Activated T-cell treated with anti-CD3 and anti-CD28 coated beads, Interleukin-2, amount 50 U/mL, for 72 hours (primary cell): Measurements from ENCODE around the gene ZSCAN5B. TPM values are rescaled to one million over a fixed set of nuclear protein-coding genes. Genes with fewer than 3 reads are reported as not detected.
"Not testable (repeated sequence)": the region's sequence is repeated elsewhere in the genome, so short reads cannot be mapped to it uniquely, and the experiment has no call there.

Source experiments
- ATAC-seq, 2 donors: fragments of 150-1000 bp; cut with Tn5 transposase; replicated peaks in 1 of 2; 2 replicates each; pipeline ENCODE4 v1.10.0; 2021; ENCODE audit warnings: moderate library complexity in 2 of 2, mild to moderate bottlenecking in 1 of 2
- DNase-seq, 2 donors: peaks; one replicate each; pipeline ENCODE4 v3.0.0; 2021 to 2022; ENCODE audit warnings: mixed read lengths in 1 of 2
- H3K27ac Mint-ChIP-seq: one replicate; pipeline ENCODE4 v1.8.0; 2022; ENCODE audit warnings: mild to moderate bottlenecking, moderate library complexity, mixed read lengths
- H3K27me3 Mint-ChIP-seq: one replicate; pipeline ENCODE4 v1.8.0; 2022; ENCODE audit warnings: low read depth, mixed read lengths
- H3K36me3 Mint-ChIP-seq, 2 donors: one replicate each; pipeline ENCODE4 v1.8.0; 2022; ENCODE audit warnings: mixed read lengths in 2 of 2, mild to moderate bottlenecking in 1 of 2; ENCODE audit not compliant: insufficient read depth in 2 of 2
- H3K4me1 Mint-ChIP-seq: one replicate; pipeline ENCODE4 v1.8.0; 2022; ENCODE audit warnings: low read depth, mixed read lengths
- H3K4me3 Mint-ChIP-seq, 2 donors: one replicate each; pipeline ENCODE4 v1.8.0; 2022; ENCODE audit warnings: mild to moderate bottlenecking in 2 of 2, mixed read lengths in 2 of 2, moderate library complexity in 2 of 2
- H3K9me3 Mint-ChIP-seq, 2 donors: one replicate each; pipeline ENCODE4 v1.8.0; 2022; ENCODE audit warnings: mixed read lengths in 2 of 2
- total RNA-seq, 2 donors: library from RNA; stranded (reverse); gene quantifications; one replicate each; pipeline ENCODE4 v1.2.3, GENCODE V29; 2022

Gene ZSCAN5B, protein sequence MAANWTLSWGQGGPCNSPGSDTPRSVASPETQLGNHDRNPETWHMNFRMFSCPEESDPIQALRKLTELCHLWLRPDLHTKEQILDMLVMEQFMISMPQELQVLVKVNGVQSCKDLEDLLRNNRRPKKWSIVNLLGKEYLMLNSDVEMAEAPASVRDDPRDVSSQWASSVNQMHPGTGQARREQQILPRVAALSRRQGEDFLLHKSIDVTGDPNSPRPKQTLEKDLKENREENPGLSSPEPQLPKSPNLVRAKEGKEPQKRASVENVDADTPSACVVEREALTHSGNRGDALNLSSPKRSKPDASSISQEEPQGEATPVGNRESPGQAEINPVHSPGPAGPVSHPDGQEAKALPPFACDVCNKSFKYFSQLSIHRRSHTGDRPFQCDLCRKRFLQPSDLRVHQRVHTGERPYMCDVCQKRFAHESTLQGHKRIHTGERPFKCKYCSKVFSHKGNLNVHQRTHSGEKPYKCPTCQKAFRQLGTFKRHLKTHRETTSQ
- total RNA-seq = not detected

DNA sequence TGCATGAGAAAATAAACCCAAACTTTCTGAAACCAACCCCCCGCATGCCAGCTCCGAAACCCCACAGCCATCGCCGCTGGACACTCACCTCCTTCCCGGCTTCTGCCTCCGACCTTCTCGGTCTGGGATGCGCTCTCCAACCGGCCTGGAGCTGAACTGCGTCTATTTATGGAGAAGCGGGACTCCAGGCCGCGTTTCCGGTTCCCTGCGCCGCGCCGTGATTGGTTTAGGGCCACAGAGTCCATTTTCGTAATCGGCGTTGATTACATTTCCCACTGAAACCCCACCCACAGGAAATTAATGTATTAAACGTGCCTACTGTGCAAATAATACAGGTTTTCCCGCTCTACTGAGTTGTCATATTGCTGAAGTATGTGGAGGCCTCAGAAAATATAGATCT is at the start of gene ZSCAN5B:
TSS of gene ZSCAN5B (minus strand) at position 138 of the 400 bp plus-strand sequence. CDS start 4,731 bp downstream, outside the sequence.
- H3K27me3 Mint-ChIP-seq, H3K36me3 Mint-ChIP-seq, H3K9me3 Mint-ChIP-seq, H3K4me3 Mint-ChIP-seq, H3K4me1 Mint-ChIP-seq, DNase-seq, ATAC-seq, H3K27ac Mint-ChIP-seq: not testable (repeated sequence)

DNA sequence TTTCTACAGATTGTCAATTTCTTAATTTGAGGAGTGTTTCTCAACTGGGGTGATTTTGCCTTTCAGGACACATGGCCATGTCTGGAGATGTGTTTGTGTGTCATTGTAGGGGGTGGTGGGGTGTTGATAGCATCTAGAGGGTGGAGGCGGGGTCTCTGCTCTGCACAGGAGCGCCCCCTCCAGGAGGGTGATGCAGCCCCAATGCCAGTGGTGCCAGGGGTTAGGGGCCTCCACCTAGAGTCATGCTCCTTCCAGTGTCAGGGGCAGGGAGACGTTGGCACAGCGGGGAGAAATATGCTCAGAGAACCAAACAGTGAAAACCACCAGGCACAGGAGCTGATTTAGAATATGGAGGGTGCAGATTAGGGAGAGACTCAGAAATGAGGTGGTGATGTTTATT is 48.2 kb upstream of the ZSCAN5B start:
- H3K36me3 Mint-ChIP-seq, ATAC-seq, H3K4me1 Mint-ChIP-seq, DNase-seq, H3K27me3 Mint-ChIP-seq, H3K4me3 Mint-ChIP-seq, H3K27ac Mint-ChIP-seq, H3K9me3 Mint-ChIP-seq: not testable (repeated sequence)

DNA sequence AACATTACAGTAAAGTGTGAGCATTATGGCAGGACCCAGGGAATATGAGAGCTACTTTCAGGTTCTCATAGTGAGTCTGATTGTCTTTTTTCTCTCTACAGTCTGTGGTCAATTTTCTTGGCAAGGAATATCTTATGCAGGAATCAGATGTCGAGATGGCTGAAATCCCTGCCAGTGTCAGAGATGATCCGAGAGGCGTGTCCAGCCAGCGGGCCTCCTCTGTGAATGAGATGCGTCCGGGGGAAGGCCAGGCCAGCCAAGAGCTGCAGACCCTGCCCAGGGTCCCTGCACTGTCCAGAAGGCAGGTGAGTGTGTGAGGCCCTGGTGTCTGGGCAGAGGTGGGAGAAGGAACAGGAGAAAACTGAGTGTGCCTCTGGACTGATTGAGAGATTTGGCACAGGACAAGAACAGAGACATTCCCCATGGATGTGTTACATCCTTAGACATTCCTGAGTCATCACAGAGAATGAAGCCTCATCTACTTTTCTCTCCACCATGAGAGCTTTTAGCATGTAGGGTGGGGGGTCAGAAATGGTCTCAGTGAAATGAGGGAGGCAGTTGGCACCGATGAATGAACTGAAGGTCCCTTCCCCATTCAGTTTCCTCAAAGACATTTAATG is 47.6 kb upstream of the ZSCAN5B start:
- no peak for DNase-seq

DNA sequence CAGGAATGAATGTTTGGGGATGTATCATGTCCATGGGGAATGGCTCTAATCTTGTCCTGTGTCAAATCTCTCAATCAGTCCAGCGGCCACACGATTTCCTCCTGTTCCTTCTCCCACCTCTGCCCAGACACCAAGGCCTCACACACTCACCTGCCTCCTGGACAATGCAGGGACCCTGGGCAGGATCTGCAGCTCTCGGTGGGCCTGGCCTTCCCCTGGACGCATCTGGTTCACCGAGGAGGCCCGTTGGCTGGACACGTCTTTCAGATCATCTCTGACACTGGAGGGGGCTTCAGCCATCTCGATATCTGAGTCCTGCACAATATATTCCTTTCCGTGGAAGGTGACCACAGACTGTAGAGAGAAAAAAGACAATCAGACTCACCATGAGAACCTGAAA is 25.9 kb upstream of the ZSCAN5B start:
- no peak for DNase-seq
- Mint-ChIP-seq H3K36me3 (no peaks in the 10 kb centered on the region), H3K27ac (no peak overlapping the region), H3K27me3 (no peaks in the 10 kb centered on the region), H3K4me3 (no peak overlapping the region), H3K4me1 (no peaks in the 10 kb centered on the region), H3K9me3 (no peaks in the 10 kb centered on the region)
- ATAC-seq = no peak

More for the DNA sequence above, 47.6 kb upstream of the ZSCAN5B start:
- H3K27me3 Mint-ChIP-seq = no peaks in the 10 kb centered on the region
- no peak overlapping the region for H3K27ac Mint-ChIP-seq
- ATAC-seq = no peak
- no peaks in the 10 kb centered on the region for H3K36me3 Mint-ChIP-seq
- H3K9me3 Mint-ChIP-seq = no peaks in the 10 kb centered on the region
- H3K4me3 Mint-ChIP-seq = no peak overlapping the region
- H3K4me1 Mint-ChIP-seq = no peaks in the 10 kb centered on the region

DNA sequence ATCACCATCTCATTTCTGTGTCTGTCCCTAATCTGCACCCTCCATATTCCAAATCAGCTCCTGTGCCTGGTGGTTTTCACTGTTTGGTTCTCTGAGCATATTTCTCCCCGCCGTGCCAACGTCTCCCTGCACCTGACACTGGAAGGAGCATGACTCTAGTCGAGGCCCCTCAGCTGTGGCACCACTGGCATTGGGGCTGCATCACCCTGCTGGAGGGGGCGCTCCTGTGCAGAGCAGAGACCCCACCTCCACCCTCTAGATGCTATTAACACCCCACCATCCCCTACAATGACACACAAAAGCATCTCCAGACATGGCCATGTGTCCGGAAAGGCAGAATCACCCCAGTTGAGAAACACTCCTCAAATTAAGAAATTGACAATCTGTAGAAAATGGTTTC is 25.3 kb upstream of the ZSCAN5B start:
- Mint-ChIP-seq H3K36me3 (no peaks in the 10 kb centered on the region), H3K27me3 (peaks cover 4% of the 10 kb centered on the region), H3K27ac (no peak overlapping the region), H3K9me3 (no peaks in the 10 kb centered on the region), H3K4me3 (no peak overlapping the region), H3K4me1 (no peaks in the 10 kb centered on the region)
- DNase-seq = no peak
- no peak for ATAC-seq

DNA sequence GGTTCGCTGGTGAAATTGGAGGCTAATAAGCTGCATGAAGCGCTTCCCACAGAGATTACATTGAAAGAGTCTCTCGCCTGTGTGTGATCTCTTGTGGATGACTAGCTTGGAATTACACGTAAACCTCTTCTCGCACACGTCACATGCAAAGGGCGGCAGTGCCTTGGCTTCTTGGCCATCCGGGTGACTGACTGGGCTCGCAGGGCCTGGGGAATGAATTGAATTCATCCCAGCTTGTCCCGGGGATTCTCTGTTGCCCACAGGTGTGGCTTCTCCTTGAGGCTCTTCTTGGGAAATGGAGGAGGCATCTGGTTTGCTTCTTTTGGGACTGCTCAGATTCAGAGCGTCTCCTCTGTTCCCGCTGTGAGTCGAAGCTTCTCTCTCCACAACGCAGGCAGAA is 24.3 kb upstream of the ZSCAN5B start:
- Mint-ChIP-seq H3K9me3 (no peaks in the 10 kb centered on the region), H3K27ac (no peak overlapping the region), H3K4me1 (no peaks in the 10 kb centered on the region), H3K4me3 (no peak overlapping the region), H3K36me3 (no peaks in the 10 kb centered on the region), H3K27me3 (peaks cover 6% of the 10 kb centered on the region)
- no peak for ATAC-seq
- no peak for DNase-seq

DNA sequence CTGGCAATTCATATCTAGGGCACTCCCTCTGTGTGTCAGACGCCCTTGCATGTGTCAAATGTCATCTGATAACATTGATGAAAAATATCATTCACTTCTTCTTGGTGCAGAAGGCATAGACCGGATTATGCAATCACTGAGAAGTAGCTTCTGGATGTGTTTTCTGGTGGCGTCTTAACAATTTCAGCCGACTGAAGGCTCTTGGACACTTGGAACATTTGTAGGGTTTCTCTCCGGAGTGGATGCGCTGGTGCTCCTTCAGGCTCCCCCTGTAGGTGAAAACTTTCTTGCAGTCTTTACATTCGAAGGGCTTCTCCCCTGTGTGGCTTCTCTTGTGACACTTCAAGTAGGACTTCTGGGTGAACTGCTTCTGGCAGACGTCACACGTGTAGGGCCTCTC is 23.9 kb upstream of the ZSCAN5B start:
- not testable (repeated sequence) for DNase-seq, H3K27me3 Mint-ChIP-seq, H3K36me3 Mint-ChIP-seq, H3K4me3 Mint-ChIP-seq, H3K4me1 Mint-ChIP-seq, H3K9me3 Mint-ChIP-seq, H3K27ac Mint-ChIP-seq, ATAC-seq

DNA sequence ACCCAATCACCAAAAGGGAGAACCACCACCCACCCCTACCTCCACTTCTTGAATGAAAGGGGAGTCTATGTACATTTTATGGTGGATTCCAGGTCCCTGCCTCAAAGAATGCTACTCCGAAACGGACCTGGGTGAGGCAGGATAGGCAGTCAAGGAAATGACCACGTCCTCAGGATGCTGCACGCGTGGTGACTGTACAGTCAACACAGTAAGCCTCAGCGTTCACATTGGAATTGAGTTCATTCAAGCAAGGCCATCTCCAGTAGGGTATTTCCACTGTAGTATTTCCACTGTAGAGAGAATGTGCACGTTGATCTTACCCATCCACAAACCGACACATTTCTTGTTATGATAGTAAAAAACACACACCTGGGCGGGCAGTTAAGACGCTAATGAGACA is 21.4 kb upstream of the ZSCAN5B start:
- no peak for DNase-seq
- no peaks in the 10 kb centered on the region for H3K4me1 Mint-ChIP-seq
- no peaks in the 10 kb centered on the region for H3K9me3 Mint-ChIP-seq
- no peaks in the 10 kb centered on the region for H3K36me3 Mint-ChIP-seq
- peaks cover 14% of the 10 kb centered on the region for H3K27me3 Mint-ChIP-seq
- no peak for ATAC-seq
- H3K27ac Mint-ChIP-seq = no peak overlapping the region
- no peak overlapping the region for H3K4me3 Mint-ChIP-seq

DNA sequence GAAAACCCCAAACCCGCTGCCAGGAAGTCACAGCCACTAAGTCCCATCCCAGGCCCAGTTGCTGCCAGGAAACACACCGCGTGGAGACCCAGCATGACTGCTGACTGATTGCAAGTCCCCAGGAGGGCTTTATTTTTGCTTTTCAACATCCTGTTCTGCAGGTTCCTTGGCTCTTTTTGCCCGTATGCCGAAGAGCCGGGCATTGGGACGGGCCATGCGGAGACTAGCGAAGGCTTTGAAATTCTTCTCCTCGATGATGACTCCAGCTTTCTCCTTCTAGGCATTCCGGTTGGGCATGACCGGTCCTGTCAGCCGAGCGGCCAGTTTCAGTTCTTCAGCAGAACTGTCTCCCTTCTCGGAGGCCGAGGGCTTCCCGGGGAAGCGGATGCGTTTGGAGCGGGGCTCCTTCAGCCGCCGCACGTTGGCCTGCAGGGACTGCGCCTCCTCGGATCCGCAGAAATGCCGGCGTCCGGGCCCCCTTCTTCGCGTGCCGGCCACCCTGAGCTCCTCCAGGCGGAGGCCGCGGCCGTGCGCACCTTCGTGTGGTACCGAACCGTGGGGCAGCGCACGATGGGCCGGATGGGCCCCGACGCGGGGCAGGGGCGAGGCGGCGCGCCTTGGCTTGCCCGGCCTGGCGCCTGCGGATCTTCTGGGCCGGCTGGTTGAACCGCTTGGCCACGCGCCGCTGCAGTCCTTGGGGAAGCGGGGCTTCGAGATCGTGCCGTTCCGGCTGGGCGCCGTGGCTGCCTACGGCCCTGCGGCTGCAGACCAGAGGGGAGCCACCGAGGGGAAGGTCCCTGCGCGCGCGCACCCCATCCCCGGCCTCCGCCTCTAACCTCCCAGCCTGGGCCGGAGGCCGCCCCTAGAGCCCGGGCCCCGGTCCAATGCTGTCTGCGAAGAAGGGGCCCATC is 19.7 kb upstream of the ZSCAN5B start:
- ATAC-seq = no peak
- Mint-ChIP-seq H3K27me3 (peaks cover 14% of the 10 kb centered on the region), H3K4me1 (no peaks in the 10 kb centered on the region), H3K36me3 (no peaks in the 10 kb centered on the region), H3K4me3 (peak overlapping the region; percentile 58 to 62), H3K27ac (no peak overlapping the region), H3K9me3 (no peaks in the 10 kb centered on the region)
- DNase-seq = no peak

DNA sequence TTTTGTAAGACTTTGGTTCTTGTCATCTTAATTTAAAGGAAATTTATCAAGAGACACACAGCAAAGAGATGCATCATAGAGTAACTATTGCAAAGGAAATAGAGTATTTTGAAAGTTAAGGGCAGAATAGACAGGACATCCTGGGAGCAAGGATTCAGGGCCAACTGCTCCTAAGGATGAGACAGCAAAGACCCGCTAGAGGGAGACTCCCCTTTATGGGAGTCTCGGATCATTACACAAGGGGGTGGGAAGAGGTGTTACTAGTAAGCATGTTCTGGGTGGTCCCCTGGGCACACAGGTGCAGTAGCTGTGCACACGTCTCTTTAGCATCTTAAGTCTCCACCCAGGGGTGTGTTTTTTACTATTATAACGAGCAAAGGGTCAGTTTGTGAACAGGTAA is 14.1 kb upstream of the ZSCAN5B start:
- ATAC-seq (no peak), DNase-seq (no peak)
- Mint-ChIP-seq H3K27ac (no peak overlapping the region), H3K9me3 (no peaks in the 10 kb centered on the region), H3K4me3 (no peak overlapping the region), H3K36me3 (no peaks in the 10 kb centered on the region), H3K27me3 (peaks cover 9% of the 10 kb centered on the region), H3K4me1 (no peaks in the 10 kb centered on the region)

DNA sequence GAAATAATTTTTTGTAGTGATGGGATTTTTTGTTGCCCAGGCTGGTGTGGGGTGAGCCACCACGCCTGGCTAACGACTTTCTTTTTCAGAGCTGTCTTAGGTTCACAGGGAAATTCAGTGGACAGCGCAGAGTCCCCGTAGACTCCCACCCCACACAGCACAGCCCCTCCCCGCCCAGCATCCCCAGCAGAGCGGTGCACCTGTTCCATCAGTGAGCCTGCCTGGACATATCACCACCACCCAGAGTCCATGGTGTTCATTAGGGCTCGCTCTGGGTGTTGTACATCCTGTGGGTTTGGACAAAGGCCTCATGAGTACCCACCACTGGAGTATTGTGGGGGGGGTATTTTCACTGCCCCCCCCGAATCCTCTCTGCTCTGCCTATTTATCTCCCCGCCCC is 12.5 kb upstream of the ZSCAN5B start:
- ATAC-seq, H3K9me3 Mint-ChIP-seq: not testable (repeated sequence)

DNA sequence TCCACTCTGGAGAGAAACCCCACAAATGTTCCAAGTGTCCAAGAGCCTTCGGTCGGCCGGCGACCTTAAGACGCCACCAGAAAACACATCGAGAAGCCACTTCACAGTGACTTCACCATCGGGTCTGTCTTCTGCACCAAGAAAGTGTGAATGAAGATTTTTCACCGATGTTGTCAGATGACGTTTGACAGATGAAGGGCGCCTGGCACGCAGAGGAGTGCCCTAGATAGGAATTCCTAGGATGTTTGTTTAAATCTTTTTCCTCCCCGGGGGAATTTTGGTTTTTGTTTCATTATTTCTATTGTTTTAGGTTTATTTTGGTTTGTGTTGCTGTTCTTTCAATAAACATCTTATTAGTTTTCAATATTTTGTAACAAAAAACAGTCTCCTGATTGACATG is 11.5 kb upstream of the ZSCAN5B start:
- Mint-ChIP-seq H3K4me1 (no peaks in the 10 kb centered on the region), H3K36me3 (no peaks in the 10 kb centered on the region), H3K27me3 (no peaks in the 10 kb centered on the region), H3K27ac (no peak overlapping the region), H3K4me3 (no peak overlapping the region), H3K9me3 (no peaks in the 10 kb centered on the region)
- no peak for ATAC-seq
- DNase-seq = no peak

More for the DNA sequence above, 12.5 kb upstream of the ZSCAN5B start:
- H3K27me3 Mint-ChIP-seq, H3K4me3 Mint-ChIP-seq, H3K4me1 Mint-ChIP-seq, DNase-seq, H3K36me3 Mint-ChIP-seq, H3K27ac Mint-ChIP-seq: not testable (repeated sequence)

DNA sequence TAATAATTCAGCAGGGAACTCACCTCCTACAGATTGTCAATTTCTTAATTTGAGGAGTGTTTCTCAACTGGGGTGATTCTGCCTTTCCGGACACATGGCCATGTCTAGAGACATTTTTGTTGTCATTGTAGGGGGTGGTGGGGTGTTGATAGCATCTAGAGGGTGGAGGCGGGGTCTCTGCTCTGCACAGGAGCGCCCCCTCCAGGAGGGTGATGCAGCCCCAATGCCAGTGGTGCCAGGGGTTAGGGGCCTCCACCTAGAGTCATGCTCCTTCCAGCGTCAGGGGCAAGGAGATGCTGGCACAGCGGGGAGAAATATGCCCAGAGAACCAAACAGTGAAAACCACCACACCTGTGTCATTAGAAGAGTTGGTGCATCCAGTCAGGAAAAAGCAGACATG is 10.0 kb upstream of the ZSCAN5B start:
- not testable (repeated sequence) for ATAC-seq, H3K36me3 Mint-ChIP-seq, H3K27ac Mint-ChIP-seq, H3K4me1 Mint-ChIP-seq, H3K4me3 Mint-ChIP-seq, H3K9me3 Mint-ChIP-seq, DNase-seq, H3K27me3 Mint-ChIP-seq
